Suprapubic skin (tissue), 4 donors: Measurements from ENCODE around the gene TRIM69. TPM values are rescaled to one million over a fixed set of nuclear protein-coding genes. Genes with fewer than 3 reads are reported as not detected.
"Not testable (repeated sequence)": the region's sequence is repeated elsewhere in the genome, so short reads cannot be mapped to it uniquely, and the experiment has no call there.

Source experiments
- DNase-seq, 2 donors: peaks; one replicate each; pipeline ENCODE4 v3.0.0-alpha.2; 2019; ENCODE audit warnings: low spot score in 2 of 2
- H3K27ac ChIP-seq: fragments of 200-600 bp; sonication (generic); one replicate; pipeline ENCODE4 v1.5.1; 2019
- H3K27me3 ChIP-seq: fragments of 200-600 bp; sonication (generic); one replicate; pipeline ENCODE4 v1.5.1; 2019
- H3K36me3 ChIP-seq: fragments of 200-600 bp; sonication (generic); one replicate; pipeline ENCODE4 v1.5.1; 2019
- H3K4me1 ChIP-seq: fragments of 200-600 bp; sonication (generic); one replicate; pipeline ENCODE4 v1.5.1; 2019
- H3K4me3 ChIP-seq: fragments of 200-600 bp; sonication (generic); one replicate; pipeline ENCODE4 v1.5.1; 2019; ENCODE audit warnings: mild to moderate bottlenecking
- H3K9me3 ChIP-seq: fragments of 200-600 bp; sonication (generic); one replicate; pipeline ENCODE4 v1.5.1; 2019
- EP300 ChIP-seq: sonication (generic); formaldehyde crosslinking; IDR thresholded peaks from one replicate; pipeline ENCODE4 v1.6.1; 2017; ENCODE audit warnings: antibody characterized with exemption
- POLR2A ChIP-seq, 2 donors: fragments of 450-650 bp; IDR thresholded peaks; one replicate each; pipeline ENCODE4 v1.6.1; 2017; ENCODE audit warnings: antibody characterized with exemption in 2 of 2, mild to moderate bottlenecking in 2 of 2, moderate library complexity in 2 of 2
- POLR2AphosphoS5 ChIP-seq, 3 donors: sonication (generic); formaldehyde crosslinking; IDR thresholded peaks; one replicate each; pipeline ENCODE4 v1.6.1; 2017; ENCODE audit warnings: antibody characterized with exemption in 3 of 3
- WGBS: methylation state at CpG from one replicate; pipeline ENCODE4 v1.1.5; 2018; 5-methylcytosine and 5-hydroxymethylcytosine counted together
- total RNA-seq, 4 donors: library from RNA; depleted of rRNA; stranded (reverse); fragments of >200 nt; gene quantifications; one replicate each; pipeline ENCODE4 v1.1.0, GENCODE V29; 2016
- TF ChIP-seq, protein P1 (sequence below), 2 donors: fragments of 200-600 bp in 1 of 2; fragments of 450-650 bp in 1 of 2; sonication (generic) in 1 of 2; IDR thresholded peaks; one replicate each; pipeline ENCODE4 v1.5.1; 2016 to 2019; ENCODE audit warnings: antibody characterized with exemption in 2 of 2, mild to moderate bottlenecking in 1 of 2, moderate library complexity in 1 of 2

Gene TRIM69
- total RNA-seq, 4 donors from 2014 or later: 9.1 to 10.6 (median 9.8) TPM

DNA sequence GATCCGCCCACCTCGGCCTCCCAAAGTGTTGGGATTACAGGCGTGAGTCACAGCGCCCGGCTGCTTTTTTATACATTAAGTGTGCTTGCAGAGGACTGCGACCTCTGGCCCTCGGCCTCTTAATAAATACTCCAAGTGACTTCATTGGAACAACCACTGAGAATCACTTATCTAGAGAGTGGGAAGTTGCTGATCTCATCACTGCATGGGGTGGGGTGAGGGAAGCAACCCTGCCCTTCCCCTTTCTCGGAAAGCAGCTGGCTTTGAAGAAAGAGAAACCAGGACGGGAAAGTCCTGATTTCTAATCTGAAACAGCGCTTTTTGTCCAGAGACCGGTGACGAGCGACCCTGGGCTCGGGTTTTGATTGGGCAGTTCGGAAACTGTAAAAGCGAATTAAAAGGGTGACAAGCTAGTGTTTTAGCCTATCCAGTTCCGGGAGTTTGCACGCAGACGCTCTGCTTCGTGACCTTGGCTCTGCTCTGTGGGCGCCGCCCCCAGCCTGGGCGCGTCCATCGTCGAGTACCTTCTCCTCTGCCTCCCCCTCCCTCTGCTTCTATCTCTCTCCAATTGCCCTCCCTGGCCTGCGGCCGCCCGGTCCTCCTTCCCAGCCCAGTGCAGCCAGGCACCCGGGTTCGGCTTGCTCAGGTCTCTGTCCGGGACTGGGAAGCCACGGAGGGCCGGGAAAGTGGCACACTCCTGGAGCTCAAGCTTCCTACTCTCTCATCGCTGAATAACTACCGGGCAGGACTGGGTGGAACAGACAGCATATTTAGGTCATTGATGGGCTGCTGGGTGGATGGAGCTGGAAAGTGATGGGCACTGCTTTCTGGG, 7.5 kb upstream of the TRIM69 start:
- Histone ChIP-seq H3K9me3 (no peaks in the 10 kb centered on the region), H3K27me3 (no peaks in the 10 kb centered on the region), H3K4me1 (peaks cover 56% of the 10 kb centered on the region), H3K4me3 (peak overlapping the region; percentile 84), H3K36me3 (no peaks in the 10 kb centered on the region), H3K27ac (peak overlapping the region; percentile 97)
- TF ChIP-seq POLR2AphosphoS5 (IDR thresholded peaks at IDR 0.05): peak in 2 of 3 donors; percentile 69 to 81
- peak; percentile 58 to 72 for TF ChIP-seq POLR2A (IDR thresholded peaks at IDR 0.05)
- no peak for TF ChIP-seq EP300
- DNase-seq: peak; percentile 97 to 98
- WGBS: under 1% methylated on average over 33 of the region's 36 CpGs

DNA sequence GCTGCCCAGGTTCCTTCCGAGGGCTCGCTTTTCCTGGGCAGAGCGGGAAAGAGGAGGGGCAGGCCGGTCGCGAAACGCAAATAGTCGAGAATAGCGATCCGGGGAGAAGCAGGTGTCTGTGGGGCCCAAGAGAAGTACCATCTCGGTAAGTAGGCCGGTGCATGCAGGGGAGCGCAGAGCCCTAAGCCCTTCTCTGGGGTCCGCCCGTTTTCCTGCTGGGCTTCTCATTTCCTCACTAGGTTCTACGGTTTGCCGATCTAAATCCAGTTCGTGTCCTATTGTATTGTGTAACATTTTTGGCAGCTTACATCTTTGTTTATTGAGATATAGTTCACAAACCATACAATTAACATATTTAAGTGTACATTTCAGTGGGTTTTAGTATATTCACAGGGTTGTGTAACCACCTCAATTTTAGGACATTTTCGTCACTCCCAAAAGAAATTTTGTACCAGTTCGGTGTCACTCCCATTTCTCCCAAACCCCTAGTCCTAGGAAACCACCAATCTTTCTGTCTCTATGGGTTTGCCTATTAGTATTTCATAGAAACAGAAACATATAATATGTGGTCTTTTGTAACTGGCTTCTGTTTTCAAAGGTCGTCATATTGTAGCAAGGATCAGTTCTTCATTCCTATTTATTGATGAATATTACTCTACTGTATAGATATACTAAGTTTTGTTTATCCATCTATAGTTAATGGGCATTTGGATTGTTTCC, 6.8 kb upstream of the TRIM69 start:
- peak overlapping the region; percentile 84 for H3K4me3 ChIP-seq
- H3K27me3 ChIP-seq: no peaks in the 10 kb centered on the region
- TF ChIP-seq, protein P1, sequence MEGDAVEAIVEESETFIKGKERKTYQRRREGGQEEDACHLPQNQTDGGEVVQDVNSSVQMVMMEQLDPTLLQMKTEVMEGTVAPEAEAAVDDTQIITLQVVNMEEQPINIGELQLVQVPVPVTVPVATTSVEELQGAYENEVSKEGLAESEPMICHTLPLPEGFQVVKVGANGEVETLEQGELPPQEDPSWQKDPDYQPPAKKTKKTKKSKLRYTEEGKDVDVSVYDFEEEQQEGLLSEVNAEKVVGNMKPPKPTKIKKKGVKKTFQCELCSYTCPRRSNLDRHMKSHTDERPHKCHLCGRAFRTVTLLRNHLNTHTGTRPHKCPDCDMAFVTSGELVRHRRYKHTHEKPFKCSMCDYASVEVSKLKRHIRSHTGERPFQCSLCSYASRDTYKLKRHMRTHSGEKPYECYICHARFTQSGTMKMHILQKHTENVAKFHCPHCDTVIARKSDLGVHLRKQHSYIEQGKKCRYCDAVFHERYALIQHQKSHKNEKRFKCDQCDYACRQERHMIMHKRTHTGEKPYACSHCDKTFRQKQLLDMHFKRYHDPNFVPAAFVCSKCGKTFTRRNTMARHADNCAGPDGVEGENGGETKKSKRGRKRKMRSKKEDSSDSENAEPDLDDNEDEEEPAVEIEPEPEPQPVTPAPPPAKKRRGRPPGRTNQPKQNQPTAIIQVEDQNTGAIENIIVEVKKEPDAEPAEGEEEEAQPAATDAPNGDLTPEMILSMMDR (IDR thresholded peaks at IDR 0.05): no peak
- no peak for TF ChIP-seq POLR2AphosphoS5 (IDR thresholded peaks at IDR 0.05)
- no peak for TF ChIP-seq EP300
- TF ChIP-seq POLR2A (IDR thresholded peaks at IDR 0.05): no peak
- WGBS: 2% methylated on average over 21 of the region's 21 CpGs
- DNase-seq: peak in 1 of 2 donors; percentile 77
- peak overlapping the region; percentile 97 for H3K27ac ChIP-seq
- H3K9me3 ChIP-seq: no peaks in the 10 kb centered on the region
- no peaks in the 10 kb centered on the region for H3K36me3 ChIP-seq
- peaks cover 56% of the 10 kb centered on the region for H3K4me1 ChIP-seq

GRCh38 chr15:44734839-44735481, 1.4 kb upstream of the TRIM69 start:
- no peaks in the 10 kb centered on the region for H3K9me3 ChIP-seq
- H3K4me1 ChIP-seq: peaks cover 25% of the 10 kb centered on the region
- no peaks in the 10 kb centered on the region for H3K27me3 ChIP-seq
- H3K36me3 ChIP-seq: no peaks in the 10 kb centered on the region
- H3K27ac ChIP-seq: no peak overlapping the region
- no peak overlapping the region for H3K4me3 ChIP-seq
- TF ChIP-seq EP300 (no peak), POLR2AphosphoS5 (IDR thresholded peaks at IDR 0.05) (no peak), POLR2A (IDR thresholded peaks at IDR 0.05) (no peak)
- TF ChIP-seq, protein P1 (IDR thresholded peaks at IDR 0.05): no peak
- WGBS: 72% methylated on average over 2 of the region's 2 CpGs
- DNase-seq: no peak

DNA sequence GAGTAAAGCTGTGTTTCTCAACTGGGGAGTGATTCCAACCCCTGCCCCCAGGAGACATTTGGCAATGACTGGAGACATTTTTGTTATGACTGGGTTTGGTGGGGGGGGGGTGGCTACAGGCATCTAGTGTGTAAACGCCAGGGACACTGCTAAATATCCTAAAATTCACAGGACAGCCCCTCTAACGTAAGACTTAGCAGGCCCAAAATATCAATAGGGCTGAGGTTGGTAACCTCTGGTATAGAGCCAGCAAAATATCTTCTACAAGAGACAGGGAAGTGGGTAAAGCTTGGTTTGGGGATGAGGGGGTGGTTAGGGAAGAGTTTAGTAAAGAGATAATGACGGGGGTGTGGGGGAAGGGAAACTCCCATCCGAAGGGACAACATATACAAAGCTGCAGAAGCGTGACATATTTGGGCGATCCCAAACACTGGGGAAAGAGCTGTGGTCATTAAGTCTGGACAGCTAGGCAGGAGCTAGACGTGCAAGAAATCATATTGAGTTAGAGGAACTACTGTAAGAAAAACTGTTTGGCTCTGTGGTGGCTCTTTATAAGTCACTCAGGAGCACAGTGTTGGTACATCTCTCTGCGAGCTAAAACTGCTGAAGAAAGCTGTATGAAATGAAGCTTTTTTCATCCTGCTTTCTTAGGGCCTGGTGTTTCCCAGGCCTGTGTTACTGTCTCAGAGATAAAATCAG, 697 bp upstream of the TRIM69 start:
- 61% methylated on average over 8 of the region's 8 CpGs for WGBS
- Histone ChIP-seq H3K27ac (peak overlapping the region; percentile 0), H3K9me3 (no peaks in the 10 kb centered on the region), H3K4me3 (no peak overlapping the region), H3K4me1 (peaks cover 19% of the 10 kb centered on the region), H3K36me3 (no peaks in the 10 kb centered on the region), H3K27me3 (no peaks in the 10 kb centered on the region)
- no peak for TF ChIP-seq POLR2AphosphoS5 (IDR thresholded peaks at IDR 0.05)
- TF ChIP-seq EP300: no peak
- no peak for TF ChIP-seq POLR2A (IDR thresholded peaks at IDR 0.05)
- TF ChIP-seq, protein P1 (IDR thresholded peaks at IDR 0.05): no peak
- DNase-seq: no peak

GRCh38 chr15:44738340-44738984, 2.1 kb downstream of the TRIM69 start:
- TF ChIP-seq POLR2AphosphoS5 (IDR thresholded peaks at IDR 0.05): no peak
- TF ChIP-seq EP300: no peak
- TF ChIP-seq, protein P1 (IDR thresholded peaks at IDR 0.05): peak; percentile 50 to 65
- no peak for TF ChIP-seq POLR2A (IDR thresholded peaks at IDR 0.05)
- peaks cover 4% of the 10 kb centered on the region for H3K4me1 ChIP-seq
- no peak overlapping the region for H3K4me3 ChIP-seq
- WGBS: 65% methylated on average over 3 of the region's 3 CpGs
- no peaks in the 10 kb centered on the region for H3K36me3 ChIP-seq
- no peaks in the 10 kb centered on the region for H3K27me3 ChIP-seq
- no peak overlapping the region for H3K27ac ChIP-seq
- no peak for DNase-seq
- no peaks in the 10 kb centered on the region for H3K9me3 ChIP-seq

DNA sequence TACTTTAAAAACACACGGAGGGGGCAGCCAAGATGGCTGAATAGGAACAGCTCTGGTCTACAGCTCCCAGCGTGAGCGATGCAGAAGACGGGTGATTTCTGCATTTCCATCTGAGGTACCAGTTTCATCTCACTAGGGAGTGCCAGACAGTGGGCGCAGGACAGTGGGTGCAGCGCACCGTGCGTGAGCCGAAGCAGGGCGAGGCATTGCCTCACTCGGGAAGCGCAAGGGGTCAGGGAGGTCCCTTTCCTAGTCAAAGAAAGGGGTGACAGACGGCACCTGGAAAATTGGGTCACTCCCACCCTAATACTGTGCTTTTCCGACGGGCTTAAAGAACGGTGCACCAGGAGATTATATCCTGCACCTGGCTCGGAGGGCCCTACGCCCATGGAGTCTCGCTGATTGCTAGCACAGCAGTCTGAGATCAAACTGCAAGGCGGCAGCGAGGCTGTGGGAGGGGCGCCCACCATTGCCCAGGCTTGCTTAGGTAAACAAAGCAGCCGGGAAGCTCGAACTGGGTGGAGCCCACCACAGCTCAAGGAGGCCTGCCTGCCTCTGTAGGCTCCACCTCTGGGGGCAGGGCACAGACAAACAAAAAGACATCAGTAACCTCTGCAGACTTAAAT, 3.0 kb downstream of the TRIM69 start:
- 92% methylated on average over 15 of the region's 24 CpGs for WGBS
- not testable (repeated sequence) for H3K27ac ChIP-seq

DNA sequence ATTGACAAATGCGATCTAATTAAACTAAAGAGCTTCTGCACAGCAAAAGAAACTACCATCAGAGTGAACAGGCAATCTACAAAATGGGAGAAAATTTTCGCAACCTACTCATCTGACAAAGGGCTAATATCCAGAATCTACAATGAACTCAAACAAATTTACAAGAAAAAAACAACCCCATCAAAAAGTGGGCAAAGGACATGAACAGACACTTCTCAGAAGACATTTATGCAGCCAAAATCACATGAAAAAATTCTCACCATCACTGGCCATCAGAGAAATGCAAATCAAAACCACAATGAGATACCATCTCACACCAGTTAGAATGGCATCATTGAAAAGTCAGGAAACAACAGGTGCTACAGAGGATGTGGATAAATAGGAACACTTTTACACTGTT, 7.1 kb downstream of the TRIM69 start:
- not testable (repeated sequence) for H3K4me1 ChIP-seq, DNase-seq, H3K9me3 ChIP-seq, H3K27ac ChIP-seq, H3K4me3 ChIP-seq, H3K27me3 ChIP-seq, H3K36me3 ChIP-seq
- 91% methylated on average over 2 of the region's 2 CpGs for WGBS

More for the DNA sequence above, 3.0 kb downstream of the TRIM69 start:
- not testable (repeated sequence) for H3K36me3 ChIP-seq, H3K27me3 ChIP-seq, H3K4me1 ChIP-seq, H3K9me3 ChIP-seq, H3K4me3 ChIP-seq, DNase-seq
